Non-pigmented ciliary epithelial cell (primary cell): ENCODE measurements around the gene CFAP298.

Source experiments
- DNase-seq: peaks from one replicate; pipeline ENCODE4 v3.0.0-alpha.2; 2010; ENCODE audit warnings: low read depth

The CFAP298 gene

DNA sequence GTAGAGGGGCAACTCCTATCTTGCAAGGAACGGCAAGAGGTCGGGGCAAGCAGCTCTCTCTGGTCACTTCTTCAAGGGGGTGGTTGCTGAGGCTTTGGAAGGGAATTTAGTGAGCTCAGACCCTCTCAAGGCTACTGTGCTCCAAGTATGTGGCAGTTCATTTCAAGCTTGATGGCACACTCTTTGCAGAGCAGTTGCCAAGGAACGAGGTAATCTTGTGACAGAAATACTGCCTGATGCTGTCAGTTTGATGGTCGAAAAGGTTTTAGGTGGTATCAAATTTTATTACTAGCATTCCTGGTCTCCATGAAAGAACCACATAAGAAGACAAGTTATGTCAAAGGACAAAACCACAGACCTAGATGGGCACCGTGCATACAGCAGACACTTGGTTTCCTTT is 13.1 kb downstream of the CFAP298 start:
- no peak for DNase-seq

DNA sequence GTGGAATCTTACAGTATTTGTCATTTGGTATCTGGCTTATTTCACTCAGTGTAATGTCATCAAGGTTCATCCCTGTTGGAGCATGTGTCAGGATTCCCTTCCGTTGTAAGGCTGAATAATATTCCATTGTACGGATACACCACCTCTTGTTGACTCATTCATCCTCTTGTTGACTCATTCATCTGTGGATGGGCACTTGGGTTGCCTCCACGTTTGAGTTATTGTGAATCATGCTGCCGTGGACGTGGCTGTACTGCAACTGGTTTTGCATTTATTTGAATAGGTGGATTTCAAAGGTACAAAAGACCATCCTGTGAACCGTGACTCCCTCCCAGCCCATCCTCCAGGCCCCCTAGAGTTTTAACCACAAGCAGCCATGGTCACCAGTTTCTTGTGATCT is 15.0 kb downstream of the CFAP298 start:
- DNase-seq: peak; percentile 83

DNA sequence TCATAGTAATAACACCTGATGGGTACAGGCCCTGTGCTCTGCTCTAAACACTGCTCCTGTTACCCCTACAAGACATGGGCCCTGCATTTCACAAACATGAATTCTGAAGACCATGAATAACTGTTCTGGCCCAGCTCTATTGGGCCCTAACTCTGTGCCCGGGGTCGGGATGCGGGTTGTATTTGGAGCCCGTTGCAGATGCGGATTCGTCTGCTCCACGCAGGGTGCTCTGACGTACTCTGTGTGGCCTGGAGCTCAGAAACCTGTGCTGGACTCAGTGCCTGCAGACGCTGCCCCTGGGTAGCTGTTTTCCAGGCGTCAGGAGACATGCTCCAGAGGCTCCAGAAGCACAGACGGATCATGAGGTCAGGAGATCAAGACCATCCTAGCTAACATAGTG is 16.7 kb downstream of the CFAP298 start:
- DNase-seq: no peak

DNA sequence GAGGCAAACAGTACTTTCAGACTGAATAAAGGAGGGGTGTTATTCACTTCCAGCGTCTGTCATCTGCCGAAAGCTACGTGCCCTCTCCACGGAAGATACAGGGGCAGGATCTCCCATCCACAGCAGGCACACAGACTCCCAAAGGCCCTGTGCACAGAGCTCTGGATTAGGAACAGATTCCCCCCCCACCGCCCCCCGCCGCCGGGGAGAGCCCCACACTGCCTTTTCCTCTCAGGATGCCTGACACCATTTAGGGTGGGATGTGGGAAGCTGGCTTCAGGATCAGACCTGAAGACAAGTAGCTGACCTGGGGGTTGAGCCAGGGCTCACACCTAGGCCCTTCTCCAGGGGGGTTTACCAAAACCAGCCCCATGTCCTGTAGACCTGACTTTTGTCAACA is 18.5 kb downstream of the CFAP298 start:
- DNase-seq: no peak

DNA sequence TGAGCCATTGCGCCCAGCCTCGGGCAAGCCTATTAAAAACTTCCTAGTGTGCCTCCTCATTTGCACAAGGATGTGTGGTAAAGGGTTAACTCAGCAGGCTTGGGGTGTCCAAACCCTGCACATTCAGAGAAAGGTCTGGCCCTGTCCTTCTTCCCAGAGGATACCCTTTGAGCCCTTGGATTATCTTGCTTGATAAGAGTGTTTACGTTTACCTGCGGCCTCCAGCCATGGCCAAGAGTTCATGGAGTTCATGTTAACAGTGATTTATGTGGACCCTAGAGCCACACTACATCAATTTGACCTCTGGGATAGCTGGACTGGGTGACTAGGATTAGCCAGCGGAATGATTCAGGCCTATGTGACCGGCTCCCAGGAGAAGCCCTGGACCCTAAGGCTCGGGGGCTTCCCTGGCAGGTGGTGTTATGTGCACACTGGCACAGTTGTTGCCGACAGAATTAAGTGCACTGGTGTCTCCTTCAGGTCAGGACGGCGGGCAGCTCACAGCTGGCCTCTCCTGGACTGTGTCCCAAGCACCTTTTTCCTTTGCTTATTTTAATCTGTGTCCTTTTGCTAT is 19.2 kb downstream of the CFAP298 start:
- no peak for DNase-seq

DNA sequence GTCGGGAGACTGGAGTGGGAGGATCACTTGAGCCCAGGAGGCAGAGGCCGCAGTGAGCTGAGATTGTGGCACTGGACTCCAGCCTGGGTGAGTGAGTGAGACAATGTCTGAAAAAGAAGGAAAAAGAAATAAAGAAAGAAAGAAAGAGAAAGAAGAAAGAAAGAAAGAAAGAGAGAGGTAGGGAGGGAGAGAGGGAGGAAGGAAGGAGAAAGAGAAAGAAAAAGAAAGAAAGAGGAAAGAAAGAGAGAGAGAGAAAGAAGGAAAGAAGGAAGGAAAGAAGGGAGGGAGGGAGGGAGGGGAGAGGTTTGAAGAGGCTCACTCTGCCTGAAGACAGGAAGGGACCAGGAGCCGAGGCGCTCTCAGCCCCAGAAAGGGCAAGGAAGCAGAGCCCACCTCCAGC is 22.0 kb downstream of the CFAP298 start:
- no peak for DNase-seq

DNA sequence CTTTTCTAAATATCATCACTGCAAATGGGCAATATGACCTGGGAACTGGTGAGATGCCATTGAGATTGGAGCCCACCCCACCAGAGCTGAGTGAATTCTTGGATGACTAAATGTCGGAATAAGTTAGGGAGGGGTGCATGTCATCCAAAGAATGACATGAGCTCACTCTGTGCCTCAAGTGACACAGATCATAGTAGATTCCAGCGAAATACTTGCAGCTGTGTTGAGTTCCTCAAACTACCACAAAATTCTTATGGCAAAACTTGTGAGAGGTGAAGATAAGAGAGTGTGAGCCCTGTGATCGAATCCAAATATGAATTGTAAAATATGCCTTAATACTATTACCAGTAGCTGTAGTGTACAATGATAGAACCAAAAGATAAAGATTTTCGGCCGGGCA is 24.5 kb downstream of the CFAP298 start:
- no peak for DNase-seq

DNA sequence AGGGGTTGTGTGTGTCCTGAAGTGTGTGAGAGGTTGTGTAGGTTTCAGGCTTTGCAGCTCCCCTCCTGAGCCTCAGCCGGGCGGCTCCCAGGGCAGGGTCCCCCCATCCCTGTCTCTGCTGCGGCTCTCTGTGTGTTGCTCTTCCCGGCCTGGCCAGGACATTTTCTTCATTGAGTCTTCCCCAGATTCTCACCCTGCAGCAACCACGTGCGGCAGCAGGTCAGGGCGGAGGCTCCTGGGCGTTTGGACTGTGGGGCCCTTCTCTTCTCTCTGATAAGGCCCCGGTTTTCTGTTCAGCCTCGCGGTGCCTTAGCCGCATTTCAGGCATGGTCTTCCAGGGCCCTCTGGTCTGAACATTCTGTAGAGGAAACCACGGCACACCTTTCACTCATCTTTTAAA is 25.1 kb downstream of the CFAP298 start:
- DNase-seq: no peak

DNA sequence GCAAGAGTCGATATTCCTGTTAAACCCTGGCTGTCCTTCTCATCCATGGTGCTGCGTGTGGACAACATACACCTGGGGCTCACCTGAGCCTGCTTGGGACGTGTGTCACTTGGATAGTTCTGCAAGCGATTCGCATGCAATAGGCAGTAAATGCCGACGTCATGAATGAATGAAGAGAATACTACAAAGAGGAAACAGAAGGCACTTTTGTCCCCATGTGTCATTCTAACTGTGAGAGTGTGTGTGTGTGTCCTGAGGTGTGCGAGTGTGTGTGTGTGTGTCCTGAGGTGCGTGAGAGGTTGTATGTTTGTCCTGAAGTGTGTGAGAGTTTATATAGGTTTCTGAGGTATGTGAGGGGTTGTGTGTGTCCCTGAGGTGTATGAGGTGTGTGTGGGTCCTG is 26.2 kb downstream of the CFAP298 start:
- DNase-seq: no peak

DNA sequence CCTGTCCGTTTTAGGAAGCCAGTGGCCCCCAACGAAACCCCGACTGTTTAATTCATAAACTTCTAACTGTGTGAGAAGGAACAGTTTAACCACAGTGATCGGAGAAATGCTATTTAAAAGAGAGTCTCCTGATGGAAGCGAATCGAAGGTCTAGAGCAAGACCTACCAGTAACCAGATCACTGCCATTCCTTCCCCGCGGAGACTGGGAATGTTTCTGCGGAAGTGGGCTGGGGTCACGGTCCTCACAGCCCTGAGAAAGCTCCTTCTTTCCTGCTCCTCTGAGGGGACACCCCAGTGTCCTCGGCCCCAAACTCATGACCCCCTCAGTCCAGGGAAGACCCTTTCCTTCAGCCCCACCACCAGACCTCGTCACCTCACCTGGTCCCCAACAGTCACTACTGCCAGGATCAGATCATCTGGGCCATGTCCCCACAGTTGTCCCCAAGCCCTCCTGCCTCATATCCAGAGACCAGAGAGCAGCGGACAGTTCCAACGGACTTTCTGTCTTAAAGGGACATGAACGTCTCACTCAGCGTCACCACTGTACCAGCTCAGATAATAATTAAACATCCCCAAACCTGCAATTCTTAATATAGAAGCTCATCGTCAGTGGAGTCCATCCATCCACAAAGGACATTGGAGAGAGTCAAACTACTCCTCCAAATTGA is 27.0 kb downstream of the CFAP298 start, which contains the start of gene TCP10L:
Gene TCP10L (minus strand): TSS at position 482 of the 669 bp plus-strand sequence. CDS start 1,219 bp downstream, outside the sequence.
- DNase-seq: no peak

DNA sequence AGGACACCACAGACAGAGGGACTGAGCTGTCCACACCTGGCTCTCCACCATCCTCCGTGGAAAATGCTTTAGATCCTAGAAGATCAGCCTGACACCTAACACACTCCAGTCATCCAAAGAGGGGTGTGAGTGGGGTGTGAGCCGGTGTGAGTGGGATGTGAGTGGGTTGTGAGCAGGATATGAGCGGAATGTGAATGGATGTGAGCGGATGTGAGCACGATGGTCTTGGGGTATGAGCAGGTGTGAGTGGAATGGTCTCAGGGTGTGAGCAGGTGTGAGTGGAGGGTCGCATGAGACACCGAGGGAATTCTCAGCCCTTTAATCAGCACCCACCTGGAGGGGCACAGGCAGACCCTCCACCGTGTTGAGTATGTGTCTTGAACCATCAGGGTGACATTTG is 27.7 kb downstream of the CFAP298 start:
- DNase-seq: no peak

DNA sequence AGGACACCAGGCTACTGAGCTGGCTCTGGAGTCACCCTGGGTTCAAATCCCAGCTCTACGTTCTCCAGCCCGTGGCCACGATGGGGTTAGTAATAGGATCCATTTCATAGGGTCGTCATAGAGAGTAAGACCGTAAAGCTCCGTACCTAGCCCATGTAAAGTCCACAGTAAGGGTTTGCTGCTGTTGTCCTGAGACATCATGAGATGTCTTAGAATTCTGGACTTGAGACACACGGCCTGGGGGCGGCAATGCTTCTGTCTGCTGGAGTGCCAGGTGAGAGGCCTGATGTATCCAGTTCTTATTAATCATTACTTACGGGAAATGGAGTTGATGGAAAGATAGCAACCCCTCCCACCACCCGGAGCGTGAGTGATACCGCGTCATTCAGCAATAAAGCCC is 30.4 kb downstream of the CFAP298 start:
- no peak for DNase-seq

DNA sequence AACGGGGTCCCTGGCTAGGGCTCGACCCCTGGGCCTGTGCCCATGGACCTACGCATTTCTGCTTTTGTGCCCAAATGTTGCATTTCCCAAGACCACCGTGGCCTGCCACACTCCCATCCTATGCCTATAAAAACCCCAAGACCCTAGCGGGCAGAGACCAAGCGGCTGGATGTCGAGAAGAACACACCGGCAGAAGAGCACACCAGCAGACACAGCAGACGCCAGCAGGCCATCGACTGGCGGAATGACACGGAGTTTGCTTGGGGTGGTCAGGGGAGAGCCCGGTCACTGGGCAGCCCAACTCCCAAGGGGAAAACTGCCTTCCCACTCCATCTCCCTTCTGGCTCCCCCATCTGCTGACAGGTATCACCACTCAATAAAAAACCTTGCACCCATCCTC is 31.2 kb downstream of the CFAP298 start:
- no peak for DNase-seq

DNA sequence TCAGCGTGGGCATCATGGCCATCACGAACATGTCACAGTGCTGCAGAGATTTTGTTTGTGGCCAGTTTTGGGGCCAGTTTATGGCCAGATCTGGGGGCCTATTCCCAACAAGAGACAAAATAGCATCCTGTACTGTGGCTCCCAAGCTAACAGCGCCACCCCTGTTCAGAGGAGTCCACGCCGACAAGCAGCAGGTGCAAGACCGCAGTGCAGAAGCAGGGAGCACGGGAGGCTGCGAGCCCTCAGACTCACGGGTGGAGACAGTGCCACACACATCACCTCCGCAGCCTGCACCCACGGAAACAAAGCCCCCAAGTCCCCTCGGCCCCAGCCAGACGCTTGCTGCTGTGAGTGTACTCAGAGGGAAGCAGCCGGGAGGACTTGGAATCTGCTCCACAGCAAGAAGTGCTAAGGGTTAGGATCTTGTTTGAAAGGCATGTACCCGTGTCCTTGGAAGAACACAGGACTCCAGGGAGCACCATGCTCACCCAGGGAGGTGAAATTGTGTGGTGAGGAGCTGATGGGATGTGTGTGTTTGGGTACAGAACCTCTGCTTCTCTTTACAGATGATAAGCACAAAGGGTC is 34.0 kb downstream of the CFAP298 start:
- DNase-seq: no peak

DNA sequence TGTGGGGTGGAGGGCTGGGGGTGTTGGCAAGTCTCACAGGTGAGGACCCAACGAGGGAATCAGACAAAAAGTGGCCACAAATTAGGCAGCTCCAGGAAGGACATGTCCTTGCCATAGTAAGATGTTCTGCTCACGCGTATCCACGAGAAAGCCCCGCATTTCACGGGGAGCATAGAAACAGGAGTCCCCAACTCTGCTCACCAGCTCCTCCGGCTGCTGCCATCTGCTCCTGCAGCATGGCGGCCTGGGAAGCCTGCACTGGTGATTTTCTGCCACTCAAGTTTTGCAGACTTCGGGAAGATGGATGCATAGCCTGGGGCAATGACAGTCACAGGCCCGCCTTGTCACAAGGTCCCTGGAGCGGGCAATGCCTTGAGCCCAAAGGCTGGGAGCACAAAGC is 36.2 kb downstream of the CFAP298 start:
- no peak for DNase-seq

DNA sequence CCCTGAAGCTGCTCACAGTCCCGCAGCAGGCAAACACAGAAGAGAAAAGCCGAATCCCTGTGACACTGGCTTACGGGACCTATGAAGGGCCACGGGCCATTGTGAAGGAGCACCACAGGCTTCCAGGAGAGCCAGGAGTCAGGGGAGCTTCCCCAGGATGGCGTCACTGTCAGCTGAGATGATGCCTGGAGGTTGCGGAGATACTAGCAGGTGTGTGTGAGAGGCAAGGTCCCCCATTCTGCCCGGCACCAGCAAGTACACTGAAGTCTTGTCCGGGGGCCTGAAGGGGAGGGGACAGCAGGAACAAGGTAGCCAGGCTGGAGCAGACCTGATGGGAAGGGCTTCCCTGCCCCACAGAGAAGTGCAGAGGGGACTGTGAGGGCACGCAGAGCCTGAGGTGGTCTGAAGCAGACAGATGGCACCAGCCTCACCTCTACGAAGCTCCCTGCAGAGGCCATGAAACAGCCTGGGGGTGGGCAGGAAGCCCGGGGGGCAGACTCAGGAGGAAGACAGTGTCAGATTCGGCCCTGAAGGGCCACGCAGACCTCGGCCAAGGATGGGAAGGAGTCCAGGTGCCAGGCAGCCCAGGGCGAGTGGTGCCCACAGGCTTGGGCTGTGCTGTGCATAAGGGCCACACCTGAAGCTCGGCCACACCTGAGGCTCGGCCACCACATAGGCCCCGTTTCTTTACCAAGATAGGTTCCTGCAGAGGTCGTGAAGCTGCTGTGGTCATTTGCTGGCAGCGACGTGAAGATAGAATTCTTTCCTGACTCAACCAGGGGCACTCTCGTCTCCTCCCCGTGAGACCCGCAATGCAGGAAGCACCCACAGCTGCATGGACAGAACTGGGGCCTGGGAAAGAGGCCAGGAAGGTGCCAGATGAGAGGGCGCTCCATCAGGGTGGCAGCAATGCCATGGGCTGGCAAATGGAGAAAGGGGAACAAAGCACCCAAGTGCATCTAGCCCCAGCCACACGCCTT is 36.9 kb downstream of the CFAP298 start:
- DNase-seq: no peak

DNA sequence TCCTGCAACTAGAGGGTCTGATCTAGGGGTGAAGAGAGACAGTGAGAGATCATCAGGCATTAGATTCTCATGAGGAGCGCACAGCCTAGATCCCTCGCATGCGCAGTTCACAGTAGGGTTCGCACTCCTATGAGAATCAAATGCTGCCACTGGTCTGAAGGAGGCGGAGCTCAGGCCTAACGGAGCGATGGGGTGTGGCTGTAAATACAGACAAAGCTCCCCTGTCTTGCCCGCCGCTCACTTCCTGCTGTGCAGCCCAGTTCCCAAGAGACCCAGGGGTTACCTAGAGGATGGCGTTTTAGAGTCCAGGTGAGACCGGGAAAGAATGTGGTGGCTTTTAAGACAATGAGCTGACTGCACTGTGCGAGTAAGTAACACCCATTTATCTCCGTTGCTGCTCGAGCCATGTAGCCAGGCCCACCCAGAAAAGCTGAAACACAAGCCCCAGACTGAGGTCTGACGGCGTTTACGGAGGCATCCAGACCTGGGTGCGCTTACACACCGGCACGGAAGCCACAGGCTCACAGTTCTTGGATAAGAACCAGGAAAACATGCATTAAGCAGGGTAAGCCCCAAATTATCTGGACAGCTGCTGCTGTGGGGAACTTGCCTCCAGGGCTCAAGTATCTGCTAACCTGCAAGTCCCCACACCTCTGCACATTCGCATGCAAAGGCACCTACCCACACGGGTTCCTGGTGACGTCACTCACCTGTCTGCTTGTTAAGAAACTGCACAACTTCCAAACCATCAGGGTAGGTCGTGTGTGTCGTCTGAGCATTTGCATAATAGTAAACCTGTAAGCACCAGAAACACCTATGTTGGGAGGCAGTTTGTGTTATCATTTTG is 39.4 kb downstream of the CFAP298 start:
- no peak for DNase-seq

DNA sequence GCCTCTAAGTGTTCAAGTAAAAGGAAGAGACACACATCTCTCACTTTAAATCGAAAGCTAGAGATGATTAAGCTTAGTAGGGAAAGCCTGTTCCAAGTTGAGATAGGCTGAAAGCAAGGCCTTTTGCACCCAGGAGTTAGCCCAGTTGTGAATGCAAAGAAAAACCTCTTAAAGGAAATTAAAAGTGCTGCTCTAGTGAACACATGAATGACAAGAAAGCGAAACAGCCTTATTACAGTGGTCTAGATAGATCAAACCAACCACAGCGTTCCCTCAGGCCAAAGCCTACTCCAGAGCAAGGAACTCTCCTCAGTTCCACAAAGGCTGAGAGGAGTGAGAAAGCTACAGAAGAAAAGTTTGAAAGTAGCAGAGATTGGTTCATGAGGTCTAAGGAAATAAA is 41.7 kb downstream of the CFAP298 start:
- DNase-seq: no peak

DNA sequence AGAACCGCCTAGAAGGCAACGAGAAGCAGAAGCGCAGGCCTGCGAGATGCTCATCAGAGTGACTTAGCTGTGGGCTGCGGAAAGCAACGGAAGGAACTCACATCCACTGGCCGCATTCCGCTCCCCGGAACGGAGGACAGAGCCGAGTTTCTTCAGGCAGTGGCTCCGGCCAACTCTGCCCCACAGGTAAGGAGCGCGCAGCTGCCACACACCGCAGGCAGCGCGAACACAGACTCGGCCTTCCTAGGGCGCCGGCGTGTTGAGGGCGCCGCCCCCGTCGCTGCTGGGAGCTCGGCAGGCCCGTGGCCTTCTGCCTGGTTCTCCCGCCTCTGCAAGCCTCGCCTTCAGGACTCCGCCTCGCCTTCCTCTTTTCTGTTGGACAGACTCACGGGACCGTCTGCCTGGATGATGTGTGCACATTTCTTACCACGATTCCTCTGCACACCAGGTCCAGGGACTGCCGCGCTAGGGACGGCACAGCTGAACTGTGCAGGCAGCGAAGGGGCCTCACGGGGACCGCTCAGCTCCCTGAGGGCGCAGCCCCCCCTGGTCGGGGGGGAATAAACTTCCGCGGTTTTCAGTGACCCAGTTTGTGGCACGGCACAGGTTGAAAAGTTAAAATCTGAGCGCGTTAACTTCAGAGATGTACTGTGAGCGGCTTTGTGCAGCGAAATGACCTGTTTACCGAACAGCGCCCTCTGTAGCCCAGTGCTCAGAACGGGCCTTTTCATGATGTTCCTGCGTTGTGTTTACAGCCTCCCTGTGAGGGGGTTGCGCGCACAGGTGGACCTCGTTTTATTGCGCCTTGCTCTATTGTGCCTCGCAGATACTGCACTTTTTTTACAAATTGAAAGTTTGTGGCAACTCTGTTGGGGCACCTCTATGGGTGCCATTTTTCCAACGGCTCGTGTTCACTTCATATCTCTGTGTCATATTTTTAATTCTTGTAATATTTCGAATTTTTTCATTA is 42.6 kb downstream of the CFAP298 start:
- peak; percentile 44 for DNase-seq

DNA sequence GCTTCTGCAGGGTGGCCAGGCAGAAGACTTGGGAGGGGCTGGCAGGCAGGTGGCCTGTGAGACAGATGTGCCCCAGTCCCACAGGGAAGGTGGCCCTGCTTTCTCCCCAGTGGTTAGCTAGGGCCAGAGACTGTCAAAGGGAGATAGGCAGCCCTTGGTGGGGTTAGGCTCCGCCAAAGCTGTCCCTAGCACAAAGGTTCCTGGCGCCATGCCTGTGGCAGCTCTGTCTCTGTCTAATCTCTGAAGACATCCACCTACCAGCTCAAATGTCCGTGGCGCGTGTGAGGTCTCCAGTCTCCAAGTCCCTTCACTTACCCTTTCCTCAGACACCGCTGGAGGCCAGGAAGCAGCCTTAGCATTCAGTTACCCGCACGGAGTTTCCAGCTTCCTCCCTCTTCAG is 44.6 kb downstream of the CFAP298 start:
- no peak for DNase-seq
